Mucosa of rectum (tissue), 2 donors: Measurements from ENCODE around the gene BDH2.

Experiments
- H3K27ac ChIP-seq, 2 donors: one replicate each; pipeline ENCODE4 v1.7.0; 2013; ENCODE audit warnings: inconsistent platforms in 2 of 2, low read depth in 2 of 2, low read length in 2 of 2
- H3K27me3 ChIP-seq, 2 donors: one replicate each; pipeline ENCODE4 v1.7.0; 2013; ENCODE audit warnings: low read length in 2 of 2; ENCODE audit not compliant: control insufficient read depth in 2 of 2, insufficient read depth in 2 of 2
- H3K36me3 ChIP-seq, 2 donors: one replicate each; pipeline ENCODE4 v1.7.0; 2013; ENCODE audit warnings: low read length in 2 of 2; ENCODE audit not compliant: control insufficient read depth in 2 of 2, insufficient read depth in 2 of 2
- H3K4me1 ChIP-seq, 2 donors: one replicate each; pipeline ENCODE4 v1.7.0; 2013; ENCODE audit warnings: low read length in 2 of 2, mild to moderate bottlenecking in 1 of 2; ENCODE audit not compliant: control insufficient read depth in 2 of 2, insufficient read depth in 2 of 2
- H3K4me3 ChIP-seq, 2 donors: one replicate each; pipeline ENCODE4 v1.7.0; 2013; ENCODE audit warnings: low read length in 2 of 2
- H3K9ac ChIP-seq, 2 donors: one replicate each; pipeline ENCODE4 v1.7.0; 2013; ENCODE audit warnings: low read length in 2 of 2, low read depth in 1 of 2, mild to moderate bottlenecking in 1 of 2
- H3K9me3 ChIP-seq, 2 donors: one replicate each; pipeline ENCODE4 v1.7.0; 2013; ENCODE audit warnings: low read length in 2 of 2; ENCODE audit not compliant: control insufficient read depth in 2 of 2
- donor health status: healthy.
- donor health status: Normal muscosa, but diverticular disease.

The BDH2 gene

DNA sequence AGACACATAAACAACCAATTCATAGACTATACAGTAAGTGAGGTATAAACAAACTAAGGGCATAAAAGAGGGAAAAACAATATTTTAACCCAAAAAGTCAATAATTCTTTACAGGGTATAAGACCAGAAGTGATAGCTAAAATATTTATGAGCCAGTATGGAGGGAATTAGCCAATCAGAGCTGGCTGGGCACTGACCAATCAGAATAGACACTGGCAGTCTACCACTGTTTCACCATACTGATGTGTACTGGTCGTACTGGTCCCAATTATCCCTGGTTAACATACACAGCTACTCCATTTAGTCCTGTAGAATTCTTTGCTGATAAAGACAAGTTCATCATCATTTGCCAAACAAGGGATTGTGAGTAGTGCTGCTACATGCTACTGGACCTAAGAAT lies 70.3 kb downstream of the BDH2 start:
- Histone ChIP-seq H3K9me3 (no peaks in the 10 kb centered on the region), H3K4me1 (no peaks in the 10 kb centered on the region), H3K27ac (no peak overlapping the region), H3K27me3 (no peaks in the 10 kb centered on the region), H3K9ac (no peak overlapping the region), H3K36me3 (no peaks in the 10 kb centered on the region), H3K4me3 (no peak overlapping the region)
